ENCODE data around the gene SLIT3.
"Not testable (repeated sequence)": the region's sequence is repeated elsewhere in the genome, so short reads cannot be mapped to it uniquely, and the experiment has no call there.

DNA sequence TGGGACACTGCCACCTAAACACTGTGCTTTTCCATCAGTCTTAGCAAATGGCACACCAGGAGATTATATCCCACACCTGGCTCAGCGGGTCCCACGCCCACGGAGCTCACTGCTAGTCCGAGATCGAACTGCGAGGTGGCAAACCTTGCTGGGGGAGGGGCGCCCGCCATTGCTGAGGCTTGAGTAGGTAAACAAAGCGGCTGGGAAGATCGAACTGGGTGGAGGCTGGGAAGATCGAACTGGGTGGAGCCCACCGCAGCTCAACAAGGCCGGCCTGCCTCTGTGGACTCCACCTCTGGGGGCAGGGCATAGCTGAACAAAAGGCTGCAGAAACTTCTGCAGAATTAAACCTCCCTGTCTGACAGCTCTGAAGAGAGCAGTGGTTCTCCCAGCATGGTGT is 670.0 kb downstream of the SLIT3 start:
- not testable (repeated sequence) for TF ChIP-seq ZNF23 (tag by site-specific recombination; IDR thresholded peaks at IDR 0.05; ENCODE audit: borderline replicate concordance); ZNF777 (tag by site-specific recombination; IDR thresholded peaks at IDR 0.05; ENCODE audit: borderline replicate concordance); ZNF10 (tag by site-specific recombination; IDR thresholded peaks at IDR 0.05)
- TF ChIP-seq, protein P1, sequence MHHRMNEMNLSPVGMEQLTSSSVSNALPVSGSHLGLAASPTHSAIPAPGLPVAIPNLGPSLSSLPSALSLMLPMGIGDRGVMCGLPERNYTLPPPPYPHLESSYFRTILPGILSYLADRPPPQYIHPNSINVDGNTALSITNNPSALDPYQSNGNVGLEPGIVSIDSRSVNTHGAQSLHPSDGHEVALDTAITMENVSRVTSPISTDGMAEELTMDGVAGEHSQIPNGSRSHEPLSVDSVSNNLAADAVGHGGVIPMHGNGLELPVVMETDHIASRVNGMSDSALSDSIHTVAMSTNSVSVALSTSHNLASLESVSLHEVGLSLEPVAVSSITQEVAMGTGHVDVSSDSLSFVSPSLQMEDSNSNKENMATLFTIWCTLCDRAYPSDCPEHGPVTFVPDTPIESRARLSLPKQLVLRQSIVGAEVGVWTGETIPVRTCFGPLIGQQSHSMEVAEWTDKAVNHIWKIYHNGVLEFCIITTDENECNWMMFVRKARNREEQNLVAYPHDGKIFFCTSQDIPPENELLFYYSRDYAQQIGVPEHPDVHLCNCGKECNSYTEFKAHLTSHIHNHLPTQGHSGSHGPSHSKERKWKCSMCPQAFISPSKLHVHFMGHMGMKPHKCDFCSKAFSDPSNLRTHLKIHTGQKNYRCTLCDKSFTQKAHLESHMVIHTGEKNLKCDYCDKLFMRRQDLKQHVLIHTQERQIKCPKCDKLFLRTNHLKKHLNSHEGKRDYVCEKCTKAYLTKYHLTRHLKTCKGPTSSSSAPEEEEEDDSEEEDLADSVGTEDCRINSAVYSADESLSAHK (tag by site-specific recombination; IDR thresholded peaks at IDR 0.05) = not testable (repeated sequence)
